ENCODE measurements around the gene RING1. TPM values are rescaled to one million over a fixed set of nuclear protein-coding genes. Genes with fewer than 3 reads are reported as not detected.

RING1 gene
- total RNA-seq, 1 donor from 2014 or later, result 12.1 TPM

DNA sequence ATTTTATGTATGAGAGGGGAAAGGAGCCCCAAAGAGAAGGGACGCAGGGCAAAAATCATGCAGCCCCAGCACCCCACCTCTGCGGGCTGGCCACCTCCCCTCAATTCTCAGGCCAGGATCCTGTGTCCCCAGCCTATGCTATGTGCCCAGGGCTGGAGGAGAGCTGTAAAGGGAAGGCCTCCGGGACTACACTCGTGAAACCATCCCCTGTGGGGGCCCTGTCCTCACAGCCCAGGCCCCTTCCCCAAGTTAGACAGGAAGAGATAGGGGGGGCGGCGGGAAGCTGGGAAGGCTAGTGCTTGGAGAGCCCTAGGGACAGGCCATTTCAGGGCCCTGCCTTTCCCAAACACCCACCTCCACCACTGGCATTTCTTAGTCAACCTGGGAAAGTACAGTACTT lies 14.7 kb upstream of the RING1 start:
- no peaks in the 10 kb centered on the region for H3K36me3 ChIP-seq
- H3K4me3 ChIP-seq, result peak overlapping the region; percentile 55
- no peak overlapping the region for H3K27ac Mint-ChIP-seq
- H3K4me2 ChIP-seq, result peak overlapping the region; percentile 94
- H3K9me3 Mint-ChIP-seq, result no peaks in the 10 kb centered on the region
- no peaks in the 10 kb centered on the region for H3K9me3 ChIP-seq (ENCODE audit: low read depth)
- H3F3A ChIP-seq (ENCODE audit: low read depth), result peaks cover 27% of the 10 kb centered on the region
- peak overlapping the region; percentile 57 for H3K4me3 Mint-ChIP-seq
- peaks cover 57% of the 10 kb centered on the region for H4K20me1 ChIP-seq (ENCODE audit: low read depth)
- TF ChIP-seq, protein P1, sequence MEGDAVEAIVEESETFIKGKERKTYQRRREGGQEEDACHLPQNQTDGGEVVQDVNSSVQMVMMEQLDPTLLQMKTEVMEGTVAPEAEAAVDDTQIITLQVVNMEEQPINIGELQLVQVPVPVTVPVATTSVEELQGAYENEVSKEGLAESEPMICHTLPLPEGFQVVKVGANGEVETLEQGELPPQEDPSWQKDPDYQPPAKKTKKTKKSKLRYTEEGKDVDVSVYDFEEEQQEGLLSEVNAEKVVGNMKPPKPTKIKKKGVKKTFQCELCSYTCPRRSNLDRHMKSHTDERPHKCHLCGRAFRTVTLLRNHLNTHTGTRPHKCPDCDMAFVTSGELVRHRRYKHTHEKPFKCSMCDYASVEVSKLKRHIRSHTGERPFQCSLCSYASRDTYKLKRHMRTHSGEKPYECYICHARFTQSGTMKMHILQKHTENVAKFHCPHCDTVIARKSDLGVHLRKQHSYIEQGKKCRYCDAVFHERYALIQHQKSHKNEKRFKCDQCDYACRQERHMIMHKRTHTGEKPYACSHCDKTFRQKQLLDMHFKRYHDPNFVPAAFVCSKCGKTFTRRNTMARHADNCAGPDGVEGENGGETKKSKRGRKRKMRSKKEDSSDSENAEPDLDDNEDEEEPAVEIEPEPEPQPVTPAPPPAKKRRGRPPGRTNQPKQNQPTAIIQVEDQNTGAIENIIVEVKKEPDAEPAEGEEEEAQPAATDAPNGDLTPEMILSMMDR (IDR thresholded peaks at IDR 0.05), result no peak
- TF ChIP-seq EZH2 (IDR thresholded peaks at IDR 0.05) (no peak), EZH2phosphoT487 (IDR thresholded peaks at IDR 0.05) (no peak)
- peaks cover 31% of the 10 kb centered on the region for H3K27me3 Mint-ChIP-seq (ENCODE audit: insufficient read depth, low read depth)
- no peak overlapping the region for H3K9ac ChIP-seq
- peaks cover 24% of the 10 kb centered on the region for H3K36me3 Mint-ChIP-seq
- H3K4me1 Mint-ChIP-seq, result peaks cover 23% of the 10 kb centered on the region
- H3K79me2 ChIP-seq (ENCODE audit: low read depth), result no peaks in the 10 kb centered on the region
- DNase-seq (ENCODE audit: low spot score), result no peak
- H3K27me3 ChIP-seq, result peaks cover 48% of the 10 kb centered on the region
- H3K27ac ChIP-seq, result no peak overlapping the region
- peaks cover 21% of the 10 kb centered on the region for H3K4me1 ChIP-seq
- H2AFZ ChIP-seq (replicated peaks), result no peak overlapping the region

GRCh38 chr6:33194431-33194979 lies 13.8 kb upstream of the RING1 start:
- Histone ChIP-seq H2AFZ (replicated peaks) (no peak overlapping the region), H3K79me2 (ENCODE audit: low read depth) (peaks cover 6% of the 10 kb centered on the region), H3K9ac (no peak overlapping the region), H4K20me1 (ENCODE audit: low read depth) (peaks cover 64% of the 10 kb centered on the region), H3K4me1 (peaks cover 24% of the 10 kb centered on the region), H3F3A (ENCODE audit: low read depth) (peaks cover 29% of the 10 kb centered on the region), H3K36me3 (no peaks in the 10 kb centered on the region), H3K4me2 (no peak overlapping the region), H3K27ac (no peak overlapping the region), H3K9me3 (ENCODE audit: low read depth) (no peaks in the 10 kb centered on the region), H3K27me3 (peaks cover 41% of the 10 kb centered on the region), H3K4me3 (no peak overlapping the region)
- H3K27me3 Mint-ChIP-seq (ENCODE audit: insufficient read depth, low read depth), result peaks cover 31% of the 10 kb centered on the region
- peaks cover 24% of the 10 kb centered on the region for H3K36me3 Mint-ChIP-seq
- no peak overlapping the region for H3K4me3 Mint-ChIP-seq
- H3K4me1 Mint-ChIP-seq, result peaks cover 31% of the 10 kb centered on the region
- no peak overlapping the region for H3K27ac Mint-ChIP-seq
- no peak for TF ChIP-seq EZH2 (IDR thresholded peaks at IDR 0.05)
- TF ChIP-seq, protein P1 (IDR thresholded peaks at IDR 0.05), result no peak
- TF ChIP-seq EZH2phosphoT487 (IDR thresholded peaks at IDR 0.05), result no peak
- no peaks in the 10 kb centered on the region for H3K9me3 Mint-ChIP-seq
- no peak for DNase-seq (ENCODE audit: low spot score)

DNA sequence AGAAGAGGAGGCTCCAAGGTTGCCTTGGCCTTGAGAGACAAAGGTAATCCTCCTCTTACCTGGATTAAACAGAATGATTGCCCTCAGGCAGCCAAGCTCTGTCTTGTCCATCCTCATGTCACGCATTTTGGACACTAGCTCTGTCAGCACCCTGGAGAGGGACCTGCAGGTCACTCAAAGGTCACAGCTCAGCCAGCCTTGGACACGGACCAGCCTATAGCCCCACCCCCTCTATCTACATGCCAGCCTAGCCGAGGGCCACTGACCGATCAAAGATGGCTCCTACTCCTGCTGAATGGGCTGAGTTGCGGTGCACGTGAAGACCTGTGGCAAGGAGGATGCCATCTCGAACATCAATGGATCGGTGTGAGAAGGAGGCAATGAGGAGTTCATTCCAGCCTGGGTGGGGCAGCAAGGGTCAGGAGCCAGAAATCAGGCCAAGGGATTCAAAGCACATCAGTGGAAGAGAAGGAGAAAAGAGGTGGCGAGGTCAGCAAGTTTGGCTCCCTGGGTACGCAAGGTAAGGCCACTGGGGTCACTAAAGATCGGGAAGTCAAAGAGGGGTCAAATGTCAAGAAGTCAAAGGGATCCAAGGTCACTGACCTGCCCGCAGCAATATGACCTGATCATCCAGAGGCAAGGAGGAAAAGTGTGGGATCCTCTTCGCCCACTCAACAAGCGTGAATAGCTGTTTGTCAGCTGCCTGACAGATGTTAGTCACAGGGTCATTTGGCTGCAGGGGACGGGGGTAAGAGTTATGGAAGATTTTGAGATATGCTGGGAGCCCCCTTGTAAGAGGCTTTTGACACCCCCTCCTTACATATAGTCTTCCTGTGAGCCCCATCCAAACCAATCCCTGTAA lies 12.8 kb upstream of the RING1 start:
- peaks cover 10% of the 10 kb centered on the region for H3K79me2 ChIP-seq (ENCODE audit: low read depth)
- Mint-ChIP-seq H3K4me1 (peaks cover 33% of the 10 kb centered on the region), H3K27me3 (ENCODE audit: insufficient read depth, low read depth) (peaks cover 30% of the 10 kb centered on the region), H3K27ac (no peak overlapping the region), H3K9me3 (no peaks in the 10 kb centered on the region), H3K36me3 (peaks cover 24% of the 10 kb centered on the region), H3K4me3 (peak overlapping the region; percentile 2)
- no peaks in the 10 kb centered on the region for H3K9me3 ChIP-seq (ENCODE audit: low read depth)
- no peak overlapping the region for H3K27ac ChIP-seq
- peaks cover 25% of the 10 kb centered on the region for H3K4me1 ChIP-seq
- H3K36me3 ChIP-seq, result no peaks in the 10 kb centered on the region
- peak; percentile 39 for DNase-seq (ENCODE audit: low spot score)
- peaks cover 37% of the 10 kb centered on the region for H3F3A ChIP-seq (ENCODE audit: low read depth)
- no peak overlapping the region for H3K9ac ChIP-seq
- H4K20me1 ChIP-seq (ENCODE audit: low read depth), result peaks cover 66% of the 10 kb centered on the region
- peaks cover 31% of the 10 kb centered on the region for H3K27me3 ChIP-seq
- no peak overlapping the region for H3K4me3 ChIP-seq
- TF ChIP-seq EZH2 (IDR thresholded peaks at IDR 0.05), result no peak
- TF ChIP-seq, protein P1 (IDR thresholded peaks at IDR 0.05), result no peak
- no peak overlapping the region for H2AFZ ChIP-seq (replicated peaks)
- no peak overlapping the region for H3K4me2 ChIP-seq

All from neural progenitor cell (in vitro differentiated cells).